NCI-H510A (cell line): ENCODE data around the gene C1orf35.
"Not testable (repeated sequence)": the region's sequence is repeated elsewhere in the genome, so short reads cannot be mapped to it uniquely, and the experiment has no call there.

ENCODE experiments used
- DNase-seq: peaks from one replicate; lab custom pipeline; 2025; lab: John Stamatoyannopoulos, UW

Gene C1orf35

GRCh38 chr1:228142155-228142691 lies 39.1 kb upstream of the C1orf35 start:
- DNase-seq = no peak

- DNase-seq = no peak
Measured at GRCh38 chr1:228141226-228142044, 38.3 kb upstream of the C1orf35 start.

- DNase-seq = no peak
Measured at GRCh38 chr1:228140724-228141225, 37.6 kb upstream of the C1orf35 start.

- DNase-seq = peak; percentile 98
Measured at GRCh38 chr1:228139931-228140723, 37.0 kb upstream of the C1orf35 start, which contains the start of gene GUK1. Gene GUK1, plus strand, starts transcription at chr1:228140279. Its CDS starts 24 bp downstream, at chr1:228140303.

- no peak for DNase-seq
Measured at GRCh38 chr1:228139406-228139930, 36.3 kb upstream of the C1orf35 start.

GRCh38 chr1:228136901-228137300 lies 33.8 kb upstream of the C1orf35 start:
- no peak for DNase-seq

GRCh38 chr1:228134591-228134990 lies 31.5 kb upstream of the C1orf35 start:
- no peak for DNase-seq

- no peak for DNase-seq
Measured at GRCh38 chr1:228131766-228132165, 28.6 kb upstream of the C1orf35 start.

GRCh38 chr1:228125185-228125584 lies 22.1 kb upstream of the C1orf35 start:
- no peak for DNase-seq

GRCh38 chr1:228123505-228123904 lies 20.4 kb upstream of the C1orf35 start:
- DNase-seq = no peak

GRCh38 chr1:228122921-228123441 lies 19.9 kb upstream of the C1orf35 start:
- DNase-seq = no peak

- no peak for DNase-seq
Measured at GRCh38 chr1:228120857-228121489, 17.8 kb upstream of the C1orf35 start.

GRCh38 chr1:228120351-228120750 lies 17.2 kb upstream of the C1orf35 start:
- DNase-seq = no peak

GRCh38 chr1:228118040-228118439 lies 14.9 kb upstream of the C1orf35 start:
- no peak for DNase-seq

- DNase-seq = no peak
Measured at GRCh38 chr1:228117335-228117734, 14.2 kb upstream of the C1orf35 start.

GRCh38 chr1:228114827-228115226 lies 11.7 kb upstream of the C1orf35 start:
- DNase-seq = no peak

GRCh38 chr1:228112617-228113016 lies 9.5 kb upstream of the C1orf35 start:
- DNase-seq = no peak

- no peak for DNase-seq
Measured at GRCh38 chr1:228112167-228112566, 9.0 kb upstream of the C1orf35 start.

GRCh38 chr1:228111315-228111714 lies 8.2 kb upstream of the C1orf35 start:
- DNase-seq = not testable (repeated sequence)

GRCh38 chr1:228110556-228110955 lies 7.4 kb upstream of the C1orf35 start:
- no peak for DNase-seq

GRCh38 chr1:228109962-228110488 lies 6.9 kb upstream of the C1orf35 start:
- no peak for DNase-seq
